Gastrocnemius medialis (tissue), 4 donors: ENCODE data around the gene METRNL.

Experiments
- POLR2A ChIP-seq, 2 donors: fragments of 450-650 bp; IDR thresholded peaks; one replicate each; pipeline ENCODE4 v1.6.1; 2017; ENCODE audit warnings: antibody characterized with exemption in 2 of 2, mild to moderate bottlenecking in 2 of 2, moderate library complexity in 2 of 2
- TF ChIP-seq, protein P1 (sequence below), 5 experiments: fragments of 450-650 bp in 3 of 5; fragments of 200-600 bp in 2 of 5; sonication (generic) in 2 of 5; IDR thresholded peaks in 4 of 5; conservative IDR thresholded peaks in 1 of 5; 1 replicate in 4 of 5; 2 replicates in 1 of 5; pipeline ENCODE4 v1.5.1; 2016 to 2019; ENCODE audit warnings: antibody characterized with exemption in 5 of 5, mild to moderate bottlenecking in 3 of 5, moderate library complexity in 3 of 5

DNA sequence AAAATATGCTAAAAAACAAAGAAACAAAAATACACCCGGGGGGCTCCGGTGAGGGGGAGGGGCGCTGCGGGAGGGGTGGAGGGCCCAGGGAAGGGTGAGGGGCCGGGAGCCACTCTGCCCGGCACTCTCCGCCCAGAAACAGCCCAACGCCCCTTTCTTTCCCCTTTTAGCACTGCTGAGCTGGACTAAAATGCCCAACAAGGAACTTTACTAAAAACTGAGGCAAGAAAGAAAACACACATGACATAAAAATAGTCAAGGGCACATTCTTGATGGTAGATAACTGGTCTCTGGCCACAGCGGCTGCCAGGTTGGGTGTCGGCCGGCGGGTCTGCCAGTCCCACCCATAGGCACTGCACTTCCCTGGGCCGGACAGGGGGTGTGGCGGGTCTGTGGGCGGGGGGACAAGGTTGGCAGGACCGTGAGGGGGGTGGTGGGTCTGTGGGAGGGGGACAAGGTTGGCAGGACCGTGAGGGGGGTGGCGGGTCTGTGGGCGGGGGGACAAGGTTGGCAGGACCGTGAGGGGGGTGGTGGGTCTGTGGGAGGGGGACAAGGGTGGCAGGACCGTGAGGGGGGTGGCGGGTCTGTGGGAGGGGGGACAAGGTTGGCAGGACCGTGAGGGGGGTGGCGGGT lies 20.9 kb downstream of the METRNL start:
- TF ChIP-seq, protein P1, sequence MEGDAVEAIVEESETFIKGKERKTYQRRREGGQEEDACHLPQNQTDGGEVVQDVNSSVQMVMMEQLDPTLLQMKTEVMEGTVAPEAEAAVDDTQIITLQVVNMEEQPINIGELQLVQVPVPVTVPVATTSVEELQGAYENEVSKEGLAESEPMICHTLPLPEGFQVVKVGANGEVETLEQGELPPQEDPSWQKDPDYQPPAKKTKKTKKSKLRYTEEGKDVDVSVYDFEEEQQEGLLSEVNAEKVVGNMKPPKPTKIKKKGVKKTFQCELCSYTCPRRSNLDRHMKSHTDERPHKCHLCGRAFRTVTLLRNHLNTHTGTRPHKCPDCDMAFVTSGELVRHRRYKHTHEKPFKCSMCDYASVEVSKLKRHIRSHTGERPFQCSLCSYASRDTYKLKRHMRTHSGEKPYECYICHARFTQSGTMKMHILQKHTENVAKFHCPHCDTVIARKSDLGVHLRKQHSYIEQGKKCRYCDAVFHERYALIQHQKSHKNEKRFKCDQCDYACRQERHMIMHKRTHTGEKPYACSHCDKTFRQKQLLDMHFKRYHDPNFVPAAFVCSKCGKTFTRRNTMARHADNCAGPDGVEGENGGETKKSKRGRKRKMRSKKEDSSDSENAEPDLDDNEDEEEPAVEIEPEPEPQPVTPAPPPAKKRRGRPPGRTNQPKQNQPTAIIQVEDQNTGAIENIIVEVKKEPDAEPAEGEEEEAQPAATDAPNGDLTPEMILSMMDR (IDR thresholded peaks at IDR 0.05 in 4 of 5, conservative IDR thresholded peaks at IDR 0.05 in 1 of 5) = no peak
- no peak for TF ChIP-seq POLR2A (IDR thresholded peaks at IDR 0.05)
